Coronary artery (tissue), 2 donors: ENCODE results near the gene PEX19.
"Not testable (repeated sequence)": the region's sequence is repeated elsewhere in the genome, so short reads cannot be mapped to it uniquely, and the experiment has no call there.

Source experiments
- DNase-seq: peaks from one replicate; pipeline ENCODE4 v3.0.0-alpha.2; 2017; ENCODE audit warnings: low spot score
- H3K27ac ChIP-seq, 2 donors: fragments of 200-600 bp; sonication (generic); one replicate each; pipeline ENCODE4 v1.5.1; 2016 to 2019
- H3K4me3 ChIP-seq: fragments of 200-600 bp; sonication (generic); 2 replicates; pipeline ENCODE4 v1.5.1; 2016; ENCODE audit warnings: mild to moderate bottlenecking, moderate library complexity
- CTCF ChIP-seq: fragments of 200-600 bp; sonication (generic); IDR thresholded peaks from one replicate; pipeline ENCODE4 v1.5.1; 2019; ENCODE audit warnings: antibody characterized with exemption

PEX19 gene

GRCh38 chr1:160293020-160293968 lies 8.4 kb upstream of the PEX19 start:
- Histone ChIP-seq H3K4me3 (no peak overlapping the region), H3K27ac (no peak overlapping the region)
- TF ChIP-seq CTCF = no peak

GRCh38 chr1:160291248-160292220 lies 6.6 kb upstream of the PEX19 start:
- Histone ChIP-seq H3K27ac (peak overlapping the region in 1 of 2 donors; percentile 9), H3K4me3 (no peak overlapping the region)
- no peak for DNase-seq
- TF ChIP-seq CTCF = peak; percentile 77

More at GRCh38 chr1:160293020-160293968, 8.4 kb upstream of the PEX19 start:
- no peak for DNase-seq

GRCh38 chr1:160287769-160288168 lies 2.8 kb upstream of the PEX19 start:
- H3K4me3 ChIP-seq, DNase-seq, H3K27ac ChIP-seq: not testable (repeated sequence)

- no peak for DNase-seq
- H3K27ac ChIP-seq = no peak overlapping the region
- no peak for TF ChIP-seq CTCF
- peak overlapping the region; percentile 93 for H3K4me3 ChIP-seq
These were observed 573 bp upstream of the PEX19 start for GRCh38 chr1:160285506-160285905.

GRCh38 chr1:160284220-160284781 lies 632 bp downstream of the PEX19 start:
- no peak for TF ChIP-seq CTCF
- H3K4me3 ChIP-seq = peak overlapping the region; percentile 93
- H3K27ac ChIP-seq = peak overlapping the region; percentile 75 to 87
- DNase-seq = no peak

GRCh38 chr1:160282807-160283206 lies 2.1 kb downstream of the PEX19 start:
- H3K27ac ChIP-seq = no peak overlapping the region
- H3K4me3 ChIP-seq = peak overlapping the region; percentile 93
- DNase-seq = no peak
- no peak for TF ChIP-seq CTCF

GRCh38 chr1:160277987-160278386 lies 6.9 kb downstream of the PEX19 start:
- H3K27ac ChIP-seq = no peak overlapping the region
- TF ChIP-seq CTCF = no peak
- DNase-seq = no peak
- no peak overlapping the region for H3K4me3 ChIP-seq
